IMR-90 (cell line): ENCODE data around the gene CFD. TPM values are rescaled to one million over a fixed set of nuclear protein-coding genes. Genes with fewer than 3 reads are reported as not detected.

Experiments used
- ATAC-seq: fragments of 200-7000 bp; cut with Tn5 transposase; 2 replicates; pipeline ENCODE4 v1.9.1; 2020; ENCODE audit warnings: low read depth, mild to moderate bottlenecking, moderate library complexity
- BruUV-seq: library from RNA; stranded (reverse); fragments of 400-500 nt; replicated peaks from 2 replicates; lab custom pipeline; 2021; lab: Mats Ljungman, UMichigan
- CTCF ChIA-PET: fragments of 300-600 bp; formaldehyde crosslinking; extraction: SDS; loops from one replicate; lab custom pipeline; 2021; ENCODE audit warnings: antibody characterized with exemption; lab: Yijun Ruan, JAX
- POLR2A ChIA-PET: fragments of 300-600 bp; sonication (Branson Sonifier 250); formaldehyde crosslinking; loops from one replicate; lab custom pipeline; 2022; ENCODE audit warnings: antibody characterized with exemption; ENCODE audit not compliant: unreplicated experiment; lab: Charles Lee
- DNase-seq: peaks from one replicate; pipeline ENCODE4 v3.0.0; 2013
- H2AFZ ChIP-seq: replicated peaks from 2 replicates; pipeline ENCODE3; 2013; ENCODE audit warnings: low read length, mild to moderate bottlenecking; ENCODE audit not compliant: poor library complexity
- H2AK5ac ChIP-seq: 2 replicates; pipeline ENCODE4 v1.6.1; 2013; ENCODE audit warnings: low read depth, low read length, inconsistent platforms
- H2AK9ac ChIP-seq: replicated peaks from 2 replicates; pipeline ENCODE3; 2013; ENCODE audit warnings: mild to moderate bottlenecking, low read depth, low read length, moderate library complexity; ENCODE audit not compliant: poor library complexity
- H2BK120ac ChIP-seq: 2 replicates; pipeline ENCODE4 v1.6.1; 2013; ENCODE audit warnings: low read depth, low read length, inconsistent platforms
- H2BK15ac ChIP-seq: 3 replicates; pipeline ENCODE4 v1.6.1; 2013; ENCODE audit warnings: low read depth, low read length, inconsistent platforms
- H2BK20ac ChIP-seq: 2 replicates; pipeline ENCODE4 v1.6.1; 2013; ENCODE audit warnings: low read depth, mild to moderate bottlenecking, inconsistent platforms, low read length, moderate library complexity
- H2BK5ac ChIP-seq: 2 replicates; pipeline ENCODE4 v1.6.1; 2013; ENCODE audit warnings: mild to moderate bottlenecking, low read depth, low read length, inconsistent platforms; ENCODE audit not compliant: poor library complexity, severe bottlenecking
- H3K14ac ChIP-seq: replicated peaks from 2 replicates; pipeline ENCODE4 v1.6.1; 2013; ENCODE audit warnings: low read depth, low read length, inconsistent platforms
- H3K18ac ChIP-seq: 2 replicates; pipeline ENCODE4 v1.6.1; 2013; ENCODE audit warnings: low read depth, low read length, control low read depth
- H3K23ac ChIP-seq: 2 replicates; pipeline ENCODE4 v1.6.1; 2013; ENCODE audit warnings: low read depth, low read length, inconsistent platforms
- H3K27ac ChIP-seq: 2 replicates; pipeline ENCODE4 v1.5.1; 2013; ENCODE audit warnings: mild to moderate bottlenecking, control low read depth, low read length; ENCODE audit not compliant: insufficient read depth
- H3K27me3 ChIP-seq: 2 replicates; pipeline ENCODE4 v1.6.1; 2013; ENCODE audit warnings: low read length; ENCODE audit not compliant: control insufficient read depth, insufficient read depth
- H3K36me3 ChIP-seq: 2 replicates; pipeline ENCODE4 v1.6.1; 2013; ENCODE audit warnings: low read length, mixed read lengths; ENCODE audit not compliant: control insufficient read depth, insufficient read depth
- H3K4ac ChIP-seq: 2 replicates; pipeline ENCODE4 v1.6.1; 2013; ENCODE audit warnings: low read depth, low read length, inconsistent platforms
- H3K4me1 ChIP-seq: 2 replicates; pipeline ENCODE4 v1.6.1; 2013; ENCODE audit warnings: low read length, mixed read lengths; ENCODE audit not compliant: control insufficient read depth, insufficient read depth
- H3K4me2 ChIP-seq: 2 replicates; pipeline ENCODE4 v1.6.1; 2013; ENCODE audit warnings: low read depth, mild to moderate bottlenecking, control low read depth, low read length, moderate library complexity
- H3K4me3 ChIP-seq: 2 replicates; pipeline ENCODE4 v1.5.1; 2013; ENCODE audit warnings: low read depth, mild to moderate bottlenecking, control low read depth, low read length, moderate library complexity; ENCODE audit not compliant: insufficient read depth
- H3K56ac ChIP-seq: 2 replicates; pipeline ENCODE4 v1.6.1; 2013; ENCODE audit warnings: low read length, inconsistent platforms; ENCODE audit not compliant: insufficient read depth; ENCODE audit errors: extremely low read depth
- H3K79me1 ChIP-seq, 2 experiments: 2 replicates each; pipeline ENCODE4 v1.6.1; 2013; ENCODE audit warnings: low read length in 2 of 2, inconsistent platforms in 1 of 2, low read depth in 1 of 2
- H3K9ac ChIP-seq: 2 replicates; pipeline ENCODE4 v1.6.1; 2013; ENCODE audit warnings: low read depth, low read length, control low read depth
- H3K9me1 ChIP-seq: 2 replicates; pipeline ENCODE4 v1.6.1; 2013; ENCODE audit warnings: low read length, inconsistent platforms; ENCODE audit not compliant: insufficient read depth
- H3K9me3 ChIP-seq: 2 replicates; pipeline ENCODE4 v1.6.1; 2013; ENCODE audit warnings: low read length; ENCODE audit not compliant: control insufficient read depth, insufficient read depth
- H4K20me1 ChIP-seq: 2 replicates; pipeline ENCODE4 v1.6.1; 2013; ENCODE audit warnings: low read length, inconsistent platforms; ENCODE audit not compliant: insufficient read depth
- H4K5ac ChIP-seq: 2 replicates; pipeline ENCODE4 v1.6.1; 2013; ENCODE audit warnings: mild to moderate bottlenecking, low read depth, low read length, control low read depth
- H4K8ac ChIP-seq, 2 experiments: 2 replicates each; pipeline ENCODE4 v1.6.1; 2013; ENCODE audit warnings: low read depth in 2 of 2, low read length in 2 of 2, control low read depth in 1 of 2, inconsistent platforms in 1 of 2
- H4K91ac ChIP-seq: 2 replicates; pipeline ENCODE4 v1.6.1; 2013; ENCODE audit warnings: low read depth, low read length, inconsistent platforms; ENCODE audit not compliant: insufficient read depth
- NFE2L2 ChIP-seq: fragments of 150-350 bp; IDR thresholded peaks from 2 replicates; pipeline ENCODE4 v1.6.1; 2016; ENCODE audit warnings: low read depth, mild to moderate bottlenecking, low read length
- WGBS, 2 experiments: methylation state at CpG; one replicate each; pipeline versions ENCODE4 v1.1.5 to v1.1.7; 2013; ENCODE audit warnings: missing lambda C conversion rate in 2 of 2; ENCODE audit not compliant: insufficient read length in 1 of 2; ENCODE audit errors: extremely low coverage in 2 of 2; 5-methylcytosine and 5-hydroxymethylcytosine counted together
- dilution Hi-C: fragments of 300-500 bp; cut with HindIII; formaldehyde crosslinking; loops from one replicate; pipeline ENCODE4 v1.14.3; 2018; ENCODE audit warnings: low sequenced_read_pairs; ENCODE audit not compliant: unreplicated experiment
- in situ Hi-C: fragments of 300-500 bp; cut with MboI; formaldehyde crosslinking; loops from 3 replicates; pipeline ENCODE4 v1.14.3; 2019; ENCODE audit warnings: low sequenced_read_pairs, inconsistent platforms, mixed read lengths
- intact Hi-C: fragments of 100-400 bp; cut with micrococcal nuclease; formaldehyde crosslinking; loops from 2 replicates; pipeline ENCODE4 v1.10.0; 2022
- polyA plus RNA-seq, 3 experiments: library from polyadenylated mRNA; depleted of rRNA; stranded (reverse); fragments of >200 nt; gene quantifications; 2 replicates each; pipeline ENCODE4 v1.2.3, GENCODE V29; 2012; ENCODE audit warnings: low replicate concordance in 1 of 3
- total RNA-seq: library from RNA; depleted of rRNA; stranded (reverse); fragments of >200 nt; gene quantifications from 2 replicates; pipeline ENCODE4 v1.2.3, GENCODE V29; 2012

The CFD gene
- total and polyA plus RNA-seq, 2 of the 4 experiments (the other 2 are of a cell fraction), result 1.4 to 2.8 TPM

DNA sequence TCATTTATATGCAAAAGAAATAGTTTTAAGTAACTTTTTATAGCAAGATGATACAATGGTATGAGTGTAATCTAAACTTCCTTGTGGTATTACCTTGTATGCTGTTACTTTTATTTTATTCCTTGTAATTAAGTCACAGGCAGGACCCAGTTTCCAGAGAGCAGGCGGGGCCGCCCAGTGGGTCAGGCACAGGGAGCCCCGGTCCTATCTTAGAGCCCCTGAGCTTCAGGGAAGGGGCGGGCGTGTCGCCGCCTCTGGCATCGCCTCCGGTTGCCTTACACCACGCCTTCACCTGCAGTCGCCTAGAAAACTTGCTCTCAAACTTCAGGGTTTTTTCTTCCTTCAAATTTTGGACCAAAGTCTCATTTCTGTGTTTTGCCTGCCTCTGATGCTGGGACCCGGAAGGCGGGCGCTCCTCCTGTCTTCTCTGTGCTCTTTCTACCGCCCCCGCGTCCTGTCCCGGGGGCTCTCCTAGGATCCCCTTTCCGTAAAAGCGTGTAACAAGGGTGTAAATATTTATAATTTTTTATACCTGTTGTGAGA lies 47.9 kb upstream of the CFD start:
- TSS peak; percentile 77 for BruUV-seq
- no peak overlapping the region for H4K5ac ChIP-seq
- H3K36me3 ChIP-seq, result peaks cover 79% of the 10 kb centered on the region
- H2AK5ac ChIP-seq, result no peak overlapping the region
- no peak for ATAC-seq
- no peak overlapping the region for H3K9ac ChIP-seq
- DNase-seq, result no peak
- in situ Hi-C loops (no loop called here), dilution Hi-C loops (no loop called here), intact Hi-C loops (no loop called here)
- no peak overlapping the region for H3K4me2 ChIP-seq
- no peak overlapping the region for H2AK9ac ChIP-seq
- POLR2A ChIA-PET, result no interaction called here
- H2BK120ac ChIP-seq, result no peak overlapping the region
- H3K14ac ChIP-seq, result no peak overlapping the region
- no peak for TF ChIP-seq NFE2L2
- H3K9me1 ChIP-seq, result no peaks in the 10 kb centered on the region
- no peak overlapping the region for H3K27ac ChIP-seq
- H3K56ac ChIP-seq, result no peak overlapping the region
- peaks cover 11 to 36% of the 10 kb centered on the region in 2 experiments for H3K79me1 ChIP-seq
- no peak overlapping the region for H4K8ac ChIP-seq
- WGBS, 2 experiments, result 98% methylated on average over 7 of the region's 20 CpGs; no CpG with 5 or more reads in 1 of the 2 experiments
- H3K27me3 ChIP-seq, result no peaks in the 10 kb centered on the region
- CTCF ChIA-PET, result no interaction called here
- no peak overlapping the region for H3K18ac ChIP-seq
- no peak overlapping the region for H3K4me3 ChIP-seq
- H3K9me3 ChIP-seq, result no peaks in the 10 kb centered on the region
- H2AFZ ChIP-seq, result no peak overlapping the region
- no peak overlapping the region for H2BK20ac ChIP-seq
- no peak overlapping the region for H2BK15ac ChIP-seq
- H4K20me1 ChIP-seq, result peaks cover 61% of the 10 kb centered on the region
- no peak overlapping the region for H2BK5ac ChIP-seq
- H3K4ac ChIP-seq, result no peak overlapping the region
- H3K23ac ChIP-seq, result no peak overlapping the region
- no peaks in the 10 kb centered on the region for H3K4me1 ChIP-seq
- H4K91ac ChIP-seq, result no peak overlapping the region
